Adrenal gland (tissue), 5 donors: ENCODE measurements around the gene FPGS.

ENCODE experiments used
- POLR2A ChIP-seq, 2 donors: fragments of 450-650 bp; IDR thresholded peaks; one replicate each; pipeline ENCODE4 v1.6.1; 2017; ENCODE audit warnings: antibody characterized with exemption in 2 of 2, mild to moderate bottlenecking in 2 of 2, moderate library complexity in 1 of 2
- TF ChIP-seq, protein P1 (sequence below), 6 experiments: fragments of 450-650 bp in 4 of 6; fragments of 200-600 bp in 2 of 6; sonication (generic) in 1 of 6; IDR thresholded peaks; 1 replicate in 5 of 6; 2 replicates in 1 of 6; pipeline versions ENCODE4 v1.5.1 to v1.8.0; 2016 to 2021; ENCODE audit warnings: antibody characterized with exemption in 6 of 6, mild to moderate bottlenecking in 2 of 6, moderate library complexity in 1 of 6
- donor health status: DM: no; HTN: no; CAD: no.

DNA sequence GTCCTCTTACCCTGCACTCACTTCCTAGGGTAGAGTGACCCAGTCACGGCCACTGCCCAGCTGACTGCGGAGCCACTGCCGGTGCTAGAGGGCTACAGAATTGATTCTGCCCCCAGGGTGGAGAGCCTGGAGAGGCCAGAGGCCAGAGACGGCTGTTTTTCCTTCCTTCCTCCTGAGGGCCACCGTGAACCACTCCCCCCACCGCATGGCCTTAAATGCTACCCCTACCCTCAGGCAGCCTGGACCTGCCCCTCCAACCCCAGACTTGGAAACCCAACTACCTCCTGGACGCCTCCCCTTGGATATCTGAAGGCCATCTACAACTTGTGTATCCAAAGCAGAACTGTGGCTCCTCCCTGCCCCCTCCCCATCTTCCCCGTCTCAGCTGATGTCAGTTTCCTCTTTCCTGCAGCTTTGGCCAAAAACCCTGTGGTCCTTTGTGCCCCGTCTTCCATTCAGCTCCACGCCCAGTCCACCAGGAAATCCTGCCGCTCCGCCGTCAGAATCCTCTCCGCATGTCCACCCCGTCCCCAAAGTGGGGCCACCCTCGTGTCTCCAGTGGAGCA lies 40.5 kb upstream of the FPGS start:
- TF ChIP-seq, protein P1, sequence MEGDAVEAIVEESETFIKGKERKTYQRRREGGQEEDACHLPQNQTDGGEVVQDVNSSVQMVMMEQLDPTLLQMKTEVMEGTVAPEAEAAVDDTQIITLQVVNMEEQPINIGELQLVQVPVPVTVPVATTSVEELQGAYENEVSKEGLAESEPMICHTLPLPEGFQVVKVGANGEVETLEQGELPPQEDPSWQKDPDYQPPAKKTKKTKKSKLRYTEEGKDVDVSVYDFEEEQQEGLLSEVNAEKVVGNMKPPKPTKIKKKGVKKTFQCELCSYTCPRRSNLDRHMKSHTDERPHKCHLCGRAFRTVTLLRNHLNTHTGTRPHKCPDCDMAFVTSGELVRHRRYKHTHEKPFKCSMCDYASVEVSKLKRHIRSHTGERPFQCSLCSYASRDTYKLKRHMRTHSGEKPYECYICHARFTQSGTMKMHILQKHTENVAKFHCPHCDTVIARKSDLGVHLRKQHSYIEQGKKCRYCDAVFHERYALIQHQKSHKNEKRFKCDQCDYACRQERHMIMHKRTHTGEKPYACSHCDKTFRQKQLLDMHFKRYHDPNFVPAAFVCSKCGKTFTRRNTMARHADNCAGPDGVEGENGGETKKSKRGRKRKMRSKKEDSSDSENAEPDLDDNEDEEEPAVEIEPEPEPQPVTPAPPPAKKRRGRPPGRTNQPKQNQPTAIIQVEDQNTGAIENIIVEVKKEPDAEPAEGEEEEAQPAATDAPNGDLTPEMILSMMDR (IDR thresholded peaks at IDR 0.05): no peak
- peak in 1 of 2 donors; percentile 10 for TF ChIP-seq POLR2A (IDR thresholded peaks at IDR 0.05)
